HEK293T (cell line): ENCODE data around the gene ADAM23.

Experiments used
- ARNT ChIP-seq: fragments of 450-650 bp; IDR thresholded peaks from 2 replicates; pipeline ENCODE4 v1.6.1; 2017; ENCODE audit warnings: mild to moderate bottlenecking
- BHLHE40 ChIP-seq: fragments of 450-650 bp; IDR thresholded peaks from 2 replicates; pipeline ENCODE4 v1.6.1; 2016; ENCODE audit warnings: mild to moderate bottlenecking, moderate library complexity, borderline replicate concordance
- ELF4 ChIP-seq: fragments of 450-650 bp; IDR thresholded peaks from 2 replicates; pipeline ENCODE4 v1.6.1; 2017; ENCODE audit warnings: antibody characterized with exemption
- FOXK2 ChIP-seq: fragments of 450-650 bp; IDR thresholded peaks from 2 replicates; pipeline ENCODE4 v1.6.1; 2016; ENCODE audit warnings: mild to moderate bottlenecking
- FOXM1 ChIP-seq: fragments of 450-650 bp; IDR thresholded peaks from 2 replicates; pipeline ENCODE4 v1.6.1; 2017; ENCODE audit warnings: mild to moderate bottlenecking, borderline replicate concordance
- HDGF ChIP-seq: fragments of 450-650 bp; IDR thresholded peaks from 2 replicates; pipeline ENCODE4 v1.6.1; 2017; ENCODE audit warnings: antibody characterized with exemption, borderline replicate concordance
- L3MBTL2 ChIP-seq: fragments of 450-650 bp; conservative IDR thresholded peaks from 2 replicates; pipeline ENCODE4 v1.6.1; 2016; ENCODE audit warnings: mild to moderate bottlenecking
- LEF1 ChIP-seq: fragments of 450-650 bp; IDR thresholded peaks from 2 replicates; pipeline ENCODE4 v1.6.1; 2017; ENCODE audit warnings: mild to moderate bottlenecking, borderline replicate concordance
- NFRKB ChIP-seq: fragments of 450-650 bp; IDR thresholded peaks from 2 replicates; pipeline ENCODE4 v1.6.1; 2016; ENCODE audit warnings: mild to moderate bottlenecking, moderate library complexity
- PKNOX1 ChIP-seq: fragments of 450-650 bp; IDR thresholded peaks from 2 replicates; pipeline ENCODE4 v1.6.1; 2016
- SP1 ChIP-seq: fragments of 450-650 bp; IDR thresholded peaks from 2 replicates; pipeline ENCODE4 v1.6.1; 2017
- SUZ12 ChIP-seq: fragments of 450-650 bp; IDR thresholded peaks from 2 replicates; pipeline ENCODE4 v1.6.1; 2016; ENCODE audit warnings: mild to moderate bottlenecking
- TARDBP ChIP-seq: fragments of 450-650 bp; IDR thresholded peaks from 2 replicates; pipeline ENCODE4 v1.6.1; 2016
- ZNF384 ChIP-seq: fragments of 450-650 bp; IDR thresholded peaks from 2 replicates; pipeline ENCODE4 v1.6.1; 2016

GRCh38 chr2:206488053-206488452, 44.7 kb downstream of the ADAM23 start:
- TF ChIP-seq BHLHE40 (no peak), NFRKB (no peak), HDGF (no peak), SP1 (no peak), TARDBP (no peak), ELF4 (no peak), ARNT (no peak), SUZ12 (no peak), LEF1 (no peak), FOXK2 (no peak), FOXM1 (no peak), L3MBTL2 (no peak), PKNOX1 (no peak), ZNF384 (no peak)
